Testis (tissue), 3 donors: ENCODE results near the gene BSCL2. TPM values are rescaled to one million over a fixed set of nuclear protein-coding genes. Genes with fewer than 3 reads are reported as not detected.

Source experiments
- DNase-seq: peaks from one replicate; pipeline ENCODE4 v3.0.0-alpha.2; 2019
- H3K27ac ChIP-seq, 2 donors: fragments of 200-600 bp; sonication (generic); one replicate each; pipeline ENCODE4 v1.5.1; 2019
- H3K27me3 ChIP-seq: fragments of 200-600 bp; sonication (generic); one replicate; pipeline ENCODE4 v1.5.1; 2019
- H3K36me3 ChIP-seq: fragments of 200-600 bp; sonication (generic); one replicate; pipeline ENCODE4 v1.5.1; 2017; ENCODE audit warnings: low read depth; ENCODE audit errors: missing control alignments
- H3K4me1 ChIP-seq: fragments of 200-600 bp; sonication (generic); one replicate; pipeline ENCODE4 v1.5.1; 2019
- H3K4me3 ChIP-seq, 2 donors: fragments of 200-600 bp; sonication (generic); one replicate each; pipeline ENCODE4 v1.5.1; 2017 to 2019
- H3K9me3 ChIP-seq: fragments of 200-600 bp; sonication (generic); one replicate; pipeline ENCODE4 v1.5.1; 2017
- POLR2A ChIP-seq: fragments of 450-650 bp; IDR thresholded peaks from one replicate; pipeline ENCODE4 v1.6.1; 2017; ENCODE audit warnings: antibody characterized with exemption, mild to moderate bottlenecking, moderate library complexity
- WGBS, 2 donors: methylation state at CpG; one replicate each; pipeline ENCODE4 v1.1.5; 2018; 5-methylcytosine and 5-hydroxymethylcytosine counted together
- intact Hi-C: fragments of 100-400 bp; cut with DNase I; formaldehyde crosslinking; loops from one replicate; pipeline ENCODE4 v1.15.1; 2023; ENCODE audit warnings: low total_unique reads
- polyA plus RNA-seq: library from polyadenylated mRNA; stranded (reverse); fragments of 350-450 nt; fragmentation: Illumina TruSeq; extraction: RNeasy Lipid Tissue Mini Kit (QIAGEN cat#74804); gene quantifications from one replicate; pipeline ENCODE4 v1.2.3, GENCODE V29; 2014; ENCODE audit warnings: low read depth, low replicate concordance; ENCODE audit not compliant: insufficient read depth
- total RNA-seq, 2 donors: library from RNA; depleted of rRNA; stranded (reverse); fragments of >200 nt; gene quantifications; one replicate each; pipeline ENCODE4 v1.2.3, GENCODE V29; 2016
- TF ChIP-seq, protein P1 (sequence below), 3 experiments: fragments of 450-650 bp in 2 of 3; fragments of 200-600 bp in 1 of 3; sonication (generic) in 1 of 3; IDR thresholded peaks; one replicate each; pipeline ENCODE4 v1.5.1; 2016 to 2019; ENCODE audit warnings: antibody characterized with exemption in 3 of 3, mild to moderate bottlenecking in 2 of 3, moderate library complexity in 1 of 3

Gene BSCL2
- total and polyA plus RNA-seq, 3 donors from 2014 or later: 292 to 525 (median 519) TPM

DNA sequence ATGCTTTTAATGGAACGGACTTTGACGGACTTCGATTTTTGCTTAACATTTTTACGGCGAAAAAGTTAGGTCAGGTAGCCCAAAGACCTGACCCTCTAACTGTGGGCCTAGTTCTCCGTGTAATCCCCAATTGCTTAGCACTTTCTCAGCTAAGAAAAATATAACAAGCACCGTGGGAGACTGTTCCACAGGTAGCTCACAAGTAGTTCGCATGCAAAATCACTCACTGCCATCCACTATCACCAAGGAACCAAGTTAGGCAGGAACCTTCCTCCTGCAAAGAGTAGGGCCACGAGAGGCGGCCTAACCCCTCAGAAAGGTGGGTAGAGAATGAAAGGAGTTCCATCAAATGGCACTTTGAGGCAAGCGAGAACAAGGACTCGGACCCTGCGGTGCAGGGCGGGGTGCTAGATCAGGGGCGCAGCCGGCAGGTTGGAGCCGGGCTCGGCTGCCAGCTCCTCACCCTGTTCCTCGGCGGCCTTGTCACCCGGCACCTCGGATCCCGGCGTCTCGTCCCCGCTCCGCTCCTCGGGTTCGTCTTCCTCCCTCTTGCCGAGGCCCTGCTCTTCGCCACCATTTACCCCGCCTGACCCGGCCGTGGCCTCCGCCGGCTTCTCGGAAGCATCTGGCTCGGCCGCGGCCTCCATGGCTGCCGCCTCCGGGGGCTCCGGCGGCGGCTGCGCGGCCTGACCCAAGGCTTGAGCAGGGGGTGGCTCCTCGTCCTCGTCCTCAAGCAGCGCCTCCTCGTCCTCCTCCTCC is 19.1 kb upstream of the BSCL2 start:
- Histone ChIP-seq H3K27ac (peak overlapping the region; percentile 82 to 96), H3K4me1 (peaks cover 26% of the 10 kb centered on the region), H3K36me3 (no peaks in the 10 kb centered on the region), H3K4me3 (peak overlapping the region; percentile 90 to 93), H3K9me3 (no peaks in the 10 kb centered on the region), H3K27me3 (no peaks in the 10 kb centered on the region)
- TF ChIP-seq, protein P1, sequence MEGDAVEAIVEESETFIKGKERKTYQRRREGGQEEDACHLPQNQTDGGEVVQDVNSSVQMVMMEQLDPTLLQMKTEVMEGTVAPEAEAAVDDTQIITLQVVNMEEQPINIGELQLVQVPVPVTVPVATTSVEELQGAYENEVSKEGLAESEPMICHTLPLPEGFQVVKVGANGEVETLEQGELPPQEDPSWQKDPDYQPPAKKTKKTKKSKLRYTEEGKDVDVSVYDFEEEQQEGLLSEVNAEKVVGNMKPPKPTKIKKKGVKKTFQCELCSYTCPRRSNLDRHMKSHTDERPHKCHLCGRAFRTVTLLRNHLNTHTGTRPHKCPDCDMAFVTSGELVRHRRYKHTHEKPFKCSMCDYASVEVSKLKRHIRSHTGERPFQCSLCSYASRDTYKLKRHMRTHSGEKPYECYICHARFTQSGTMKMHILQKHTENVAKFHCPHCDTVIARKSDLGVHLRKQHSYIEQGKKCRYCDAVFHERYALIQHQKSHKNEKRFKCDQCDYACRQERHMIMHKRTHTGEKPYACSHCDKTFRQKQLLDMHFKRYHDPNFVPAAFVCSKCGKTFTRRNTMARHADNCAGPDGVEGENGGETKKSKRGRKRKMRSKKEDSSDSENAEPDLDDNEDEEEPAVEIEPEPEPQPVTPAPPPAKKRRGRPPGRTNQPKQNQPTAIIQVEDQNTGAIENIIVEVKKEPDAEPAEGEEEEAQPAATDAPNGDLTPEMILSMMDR (IDR thresholded peaks at IDR 0.05): no peak
- TF ChIP-seq POLR2A: no peak
- 0% methylated on average over 17 to 20 of the region's 51 CpGs for WGBS, 2 donors
- DNase-seq: no peak
- intact Hi-C loops: no loop called here

DNA sequence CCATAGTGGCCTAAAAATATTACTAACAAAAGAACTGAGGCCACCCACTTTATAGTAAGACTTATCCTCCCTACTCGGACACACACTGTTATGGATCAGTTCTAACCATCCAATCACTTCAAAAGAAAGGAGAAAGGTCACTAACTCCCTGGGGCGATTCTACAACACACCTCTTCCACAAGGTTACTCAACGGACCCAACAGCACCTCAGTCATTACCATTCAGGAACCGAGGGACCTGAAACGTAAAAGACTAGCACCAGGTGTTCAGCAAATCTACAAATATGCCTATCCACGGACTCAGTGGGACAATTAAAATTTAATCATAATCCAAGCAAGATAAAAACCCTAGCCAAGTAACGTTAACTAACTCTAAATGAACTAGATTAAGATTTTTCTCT is 18.4 kb upstream of the BSCL2 start:
- Histone ChIP-seq H3K36me3 (no peaks in the 10 kb centered on the region), H3K4me3 (peak overlapping the region; percentile 90 to 93), H3K9me3 (no peaks in the 10 kb centered on the region), H3K27ac (peak overlapping the region; percentile 82 to 96), H3K27me3 (no peaks in the 10 kb centered on the region), H3K4me1 (peaks cover 24% of the 10 kb centered on the region)
- no peak for TF ChIP-seq POLR2A
- intact Hi-C loops: no loop called here
- DNase-seq: no peak
- WGBS, 2 donors: 0% methylated on average over 7 of the region's 7 CpGs

DNA sequence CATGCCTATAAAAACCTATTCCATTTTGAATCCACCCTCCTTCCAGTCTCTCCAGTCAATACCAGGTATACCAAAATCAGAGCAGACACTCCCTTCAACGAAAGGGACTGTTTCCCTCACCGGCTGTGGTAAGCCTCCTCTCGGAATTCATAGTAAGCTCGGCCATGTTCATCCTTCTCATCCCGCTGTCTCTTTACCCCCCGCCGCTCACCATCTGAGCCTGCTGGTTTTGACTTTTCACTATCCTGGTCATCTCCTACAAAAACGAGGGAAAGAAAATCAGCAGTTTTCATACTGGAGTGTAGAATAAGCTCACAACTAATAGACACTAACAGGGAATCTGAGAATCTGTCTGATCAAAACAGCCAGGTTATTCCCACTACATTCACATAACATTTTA is 16.9 kb upstream of the BSCL2 start:
- Histone ChIP-seq H3K27me3 (no peaks in the 10 kb centered on the region), H3K9me3 (no peaks in the 10 kb centered on the region), H3K4me1 (peaks cover 12% of the 10 kb centered on the region), H3K4me3 (no peak overlapping the region), H3K27ac (no peak overlapping the region), H3K36me3 (no peaks in the 10 kb centered on the region)
- DNase-seq: no peak
- TF ChIP-seq POLR2A: no peak
- TF ChIP-seq, protein P1 (IDR thresholded peaks at IDR 0.05): no peak
- intact Hi-C loops: no loop called here
- 34 to 50% methylated on average over 8 of the region's 8 CpGs for WGBS, 2 donors

DNA sequence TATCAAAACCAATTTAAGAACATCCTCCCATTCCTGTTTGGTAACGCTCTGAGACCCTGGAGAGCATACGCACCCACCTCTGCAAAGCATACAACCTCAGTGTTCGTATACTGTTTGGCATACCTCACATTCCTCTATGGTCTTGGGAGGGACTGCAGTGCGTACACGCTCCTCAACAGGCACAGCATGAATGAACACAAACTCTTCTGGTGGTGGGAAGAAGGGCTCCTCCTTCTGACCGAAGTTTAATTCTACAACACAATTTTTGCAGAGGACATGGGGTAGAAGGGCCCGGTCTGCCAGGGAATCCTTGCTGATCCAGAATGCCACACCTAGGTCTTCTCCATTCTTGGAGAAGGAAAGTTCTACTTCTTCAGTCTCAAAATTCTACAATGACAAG is 14.8 kb upstream of the BSCL2 start:
- Histone ChIP-seq H3K9me3 (no peaks in the 10 kb centered on the region), H3K36me3 (no peaks in the 10 kb centered on the region), H3K4me3 (no peak overlapping the region), H3K4me1 (peaks cover 12% of the 10 kb centered on the region), H3K27ac (no peak overlapping the region), H3K27me3 (no peaks in the 10 kb centered on the region)
- TF ChIP-seq, protein P1 (IDR thresholded peaks at IDR 0.05): no peak
- no peak for TF ChIP-seq POLR2A
- intact Hi-C loops: no loop called here
- no peak for DNase-seq
- WGBS, 2 donors: 77 to 85% methylated on average over 7 of the region's 7 CpGs

DNA sequence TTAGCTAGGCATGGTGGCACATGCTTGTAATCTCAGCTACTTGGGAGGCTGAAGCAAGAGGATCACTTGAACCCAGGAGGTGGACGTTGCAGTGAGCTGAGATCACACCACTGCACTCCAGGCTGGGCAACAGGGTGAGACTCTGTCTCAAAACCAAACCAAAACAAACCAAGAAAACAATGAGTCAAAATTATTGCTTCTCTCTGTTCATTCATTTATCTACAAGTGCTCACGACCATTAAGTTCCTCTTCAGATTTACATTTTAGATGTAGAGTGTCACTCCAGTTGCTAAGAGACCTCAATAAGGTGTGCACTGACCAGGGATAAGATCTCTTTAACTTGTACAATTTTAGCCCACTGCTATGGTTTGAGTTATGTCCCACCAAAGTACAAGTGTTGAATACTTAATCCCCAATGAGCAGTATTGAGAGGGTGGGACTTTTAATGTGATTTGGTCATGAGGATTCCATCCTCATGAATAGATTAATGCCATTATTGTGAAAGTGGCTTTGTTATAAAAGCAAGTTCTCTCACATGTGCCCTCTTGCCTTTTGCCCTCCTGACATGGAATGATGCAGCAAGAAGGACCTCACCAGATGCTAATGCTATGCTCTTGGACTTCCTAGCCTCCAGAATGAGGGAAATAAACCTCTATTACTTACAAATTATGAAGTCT is 12.2 kb upstream of the BSCL2 start:
- TF ChIP-seq, protein P1 (IDR thresholded peaks at IDR 0.05): no peak
- TF ChIP-seq POLR2A: no peak
- intact Hi-C loops: no loop called here
- no peak overlapping the region for H3K27ac ChIP-seq

More for the DNA sequence above, 12.2 kb upstream of the BSCL2 start:
- Histone ChIP-seq H3K27me3 (no peaks in the 10 kb centered on the region), H3K36me3 (no peaks in the 10 kb centered on the region), H3K9me3 (no peaks in the 10 kb centered on the region), H3K4me1 (no peaks in the 10 kb centered on the region), H3K4me3 (no peak overlapping the region)
- DNase-seq: no peak
- WGBS, 2 donors: 87 to 88% methylated on average over 2 of the region's 2 CpGs
